ENCODE data around the gene H2AZ2. TPM values are rescaled to one million over a fixed set of nuclear protein-coding genes. Genes with fewer than 3 reads are reported as not detected.
"Not testable (repeated sequence)": the region's sequence is repeated elsewhere in the genome, so short reads cannot be mapped to it uniquely, and the experiment has no call there.

Gene H2AZ2
- total RNA-seq, 4 donors from 2014 or later: 99.6 to 418 (median 115) TPM

DNA sequence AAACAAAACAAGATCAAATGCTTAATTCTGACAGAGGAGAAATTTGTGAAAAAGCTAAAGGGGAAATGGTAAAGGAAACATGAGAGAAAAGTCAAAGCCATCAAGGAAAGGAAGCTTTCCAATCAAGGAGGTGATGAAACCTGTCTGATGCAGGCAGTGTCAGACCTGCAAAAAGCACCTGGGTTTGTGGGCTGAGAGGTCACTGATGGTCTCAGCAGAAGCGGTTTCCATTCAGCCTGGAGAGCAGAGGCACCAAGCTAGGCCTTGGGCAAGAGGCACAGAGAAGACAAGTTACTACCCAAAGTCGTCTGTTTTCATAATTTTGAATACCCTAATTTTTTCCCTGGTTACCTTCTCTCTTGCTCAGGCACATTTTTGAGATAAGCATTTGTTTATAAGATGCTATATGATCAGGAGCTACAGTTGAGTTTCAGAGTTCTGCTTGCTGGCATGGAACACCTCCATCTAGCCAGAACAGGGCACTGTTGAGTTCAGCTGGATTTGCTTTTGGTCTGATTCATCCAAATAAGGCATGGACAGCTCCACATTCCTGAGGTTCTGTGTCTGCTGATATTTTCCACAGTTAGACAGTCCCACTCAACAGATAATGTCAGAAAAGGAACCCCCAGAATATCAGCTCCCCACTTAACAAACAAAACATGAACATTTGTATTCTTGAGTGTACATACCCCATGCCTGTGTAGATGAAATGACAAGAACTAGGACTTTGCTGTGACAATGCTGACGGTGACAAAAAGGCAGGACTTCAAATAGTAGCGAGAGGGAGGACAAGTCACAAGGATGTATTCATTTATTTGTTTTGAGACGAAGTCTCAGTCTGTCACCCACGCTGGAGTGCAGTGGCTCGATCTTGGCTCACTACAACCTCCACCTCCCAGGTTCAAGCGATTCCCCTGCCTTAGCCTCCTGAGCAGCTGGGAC is 56.3 kb downstream of the H2AZ2 start:
- Histone ChIP-seq H3K27me3 (no peaks in the 10 kb centered on the region), H3K9me3 (no peaks in the 10 kb centered on the region), H3K36me3 (no peaks in the 10 kb centered on the region), H3K27ac (no peak overlapping the region), H3K4me3 (no peak overlapping the region), H3K4me1 (peaks cover 0 to 7% (median 5%) of the 10 kb centered on the region in 4 donors)
- TF ChIP-seq, protein P1, sequence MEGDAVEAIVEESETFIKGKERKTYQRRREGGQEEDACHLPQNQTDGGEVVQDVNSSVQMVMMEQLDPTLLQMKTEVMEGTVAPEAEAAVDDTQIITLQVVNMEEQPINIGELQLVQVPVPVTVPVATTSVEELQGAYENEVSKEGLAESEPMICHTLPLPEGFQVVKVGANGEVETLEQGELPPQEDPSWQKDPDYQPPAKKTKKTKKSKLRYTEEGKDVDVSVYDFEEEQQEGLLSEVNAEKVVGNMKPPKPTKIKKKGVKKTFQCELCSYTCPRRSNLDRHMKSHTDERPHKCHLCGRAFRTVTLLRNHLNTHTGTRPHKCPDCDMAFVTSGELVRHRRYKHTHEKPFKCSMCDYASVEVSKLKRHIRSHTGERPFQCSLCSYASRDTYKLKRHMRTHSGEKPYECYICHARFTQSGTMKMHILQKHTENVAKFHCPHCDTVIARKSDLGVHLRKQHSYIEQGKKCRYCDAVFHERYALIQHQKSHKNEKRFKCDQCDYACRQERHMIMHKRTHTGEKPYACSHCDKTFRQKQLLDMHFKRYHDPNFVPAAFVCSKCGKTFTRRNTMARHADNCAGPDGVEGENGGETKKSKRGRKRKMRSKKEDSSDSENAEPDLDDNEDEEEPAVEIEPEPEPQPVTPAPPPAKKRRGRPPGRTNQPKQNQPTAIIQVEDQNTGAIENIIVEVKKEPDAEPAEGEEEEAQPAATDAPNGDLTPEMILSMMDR (IDR thresholded peaks at IDR 0.05): no peak
- intact Hi-C loops (cut with DNase I; ENCODE audit: low total_unique reads): no loop called here
- WGBS, 2 donors (ENCODE audit: low coverage in 1 of 2): 84 to 94% methylated on average over 2 to 8 of the region's 8 CpGs
- in situ Hi-C loops (cut with MboI; ENCODE audit: low pct_ligation_motif_present in 1 of 4, low pct_unique_long_range_greater_than_20kb in 1 of 4, low sequenced_read_pairs in 3 of 4): loop anchor here in 1 of 4 donors (10.0 kb wide), 1 partner anchor 53 kb away; the partner anchor contains the start of gene H2AZ2
- no peak for DNase-seq

DNA sequence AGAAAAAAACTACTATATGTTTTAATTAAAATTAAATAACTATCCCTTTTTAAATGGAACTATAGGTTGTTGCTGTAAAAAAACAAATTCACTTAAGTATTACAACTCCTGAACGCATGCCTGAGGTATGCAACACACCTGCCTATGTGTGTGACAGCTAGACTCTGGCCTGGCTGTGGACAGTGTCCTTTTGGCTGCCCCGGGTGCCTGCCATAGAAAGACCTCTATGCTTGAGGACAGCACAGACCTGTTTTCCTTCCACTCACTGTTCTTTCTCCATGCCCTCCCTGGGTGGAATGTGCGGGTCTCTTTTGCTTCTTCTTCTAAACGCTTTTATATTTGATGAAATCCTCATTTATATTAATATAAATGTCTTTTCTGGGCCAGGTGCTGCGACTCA is 57.9 kb downstream of the H2AZ2 start:
- H3K4me3 ChIP-seq: no peak overlapping the region
- no peaks in the 10 kb centered on the region for H3K9me3 ChIP-seq
- in situ Hi-C loops (cut with MboI; ENCODE audit: low pct_ligation_motif_present in 1 of 4, low pct_unique_long_range_greater_than_20kb in 1 of 4, low sequenced_read_pairs in 3 of 4): loop anchor here in 1 of 4 donors (10.0 kb wide), 1 partner anchor 55 kb away; the partner anchor contains the start of gene H2AZ2
- DNase-seq: no peak
- no peak for TF ChIP-seq POLR2A (IDR thresholded peaks at IDR 0.05)
- no peak overlapping the region for H3K27ac ChIP-seq
- H3K4me1 ChIP-seq: no peaks in the 10 kb centered on the region
- no peaks in the 10 kb centered on the region for H3K36me3 ChIP-seq
- intact Hi-C loops (cut with DNase I; ENCODE audit: low total_unique reads): loop anchor here (10.0 kb wide), 1 partner anchor 55 kb away; no protein-coding TSS in a partner anchor
- no peaks in the 10 kb centered on the region for H3K27me3 ChIP-seq
- 87 to 95% methylated on average over 3 to 5 of the region's 5 CpGs for WGBS, 2 donors (ENCODE audit: low coverage in 1 of 2)

DNA sequence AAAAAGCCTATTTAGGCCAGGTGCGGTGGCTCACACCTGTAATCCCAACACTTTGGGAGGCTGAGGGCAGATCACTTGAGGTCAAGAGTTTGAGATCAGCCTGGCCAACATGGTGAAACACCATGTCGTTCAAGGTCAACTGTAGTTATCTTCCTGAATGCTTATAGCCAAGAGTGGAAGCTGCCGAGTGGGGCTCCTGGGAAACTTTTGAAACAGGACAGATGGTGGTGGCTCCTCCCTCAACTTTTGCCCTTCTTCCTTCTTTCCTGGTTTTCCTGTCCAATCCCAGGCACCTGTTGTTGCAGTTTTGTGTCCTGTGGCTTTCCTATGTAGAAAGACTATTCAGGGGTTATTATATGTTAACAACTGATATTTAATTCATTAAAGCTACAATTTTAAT is 60.1 kb downstream of the H2AZ2 start:
- H3K9me3 ChIP-seq: no peaks in the 10 kb centered on the region
- no peaks in the 10 kb centered on the region for H3K4me1 ChIP-seq
- intact Hi-C loops (cut with DNase I; ENCODE audit: low total_unique reads) (loop anchor here (10.0 kb wide), 1 partner anchor 53 kb away; no protein-coding TSS in a partner anchor), in situ Hi-C loops (cut with MboI; ENCODE audit: low pct_ligation_motif_present in 1 of 4, low pct_unique_long_range_greater_than_20kb in 1 of 4, low sequenced_read_pairs in 3 of 4) (no loop called here)
- H3K27me3 ChIP-seq: no peaks in the 10 kb centered on the region
- no peaks in the 10 kb centered on the region for H3K36me3 ChIP-seq
- no peak overlapping the region for H3K27ac ChIP-seq
- DNase-seq: no peak
- H3K4me3 ChIP-seq: no peak overlapping the region
- TF ChIP-seq EP300 (IDR thresholded peaks at IDR 0.05; ENCODE audit: low read depth): no peak
- TF ChIP-seq, protein P1 (IDR thresholded peaks at IDR 0.05): no peak
- no peak for TF ChIP-seq POLR2AphosphoS5 (IDR thresholded peaks at IDR 0.05)
- no peak for TF ChIP-seq POLR2A (IDR thresholded peaks at IDR 0.05)
- WGBS, 2 donors (ENCODE audit: low coverage in 1 of 2): 76 to 86% methylated on average over 2 to 3 of the region's 3 CpGs

DNA sequence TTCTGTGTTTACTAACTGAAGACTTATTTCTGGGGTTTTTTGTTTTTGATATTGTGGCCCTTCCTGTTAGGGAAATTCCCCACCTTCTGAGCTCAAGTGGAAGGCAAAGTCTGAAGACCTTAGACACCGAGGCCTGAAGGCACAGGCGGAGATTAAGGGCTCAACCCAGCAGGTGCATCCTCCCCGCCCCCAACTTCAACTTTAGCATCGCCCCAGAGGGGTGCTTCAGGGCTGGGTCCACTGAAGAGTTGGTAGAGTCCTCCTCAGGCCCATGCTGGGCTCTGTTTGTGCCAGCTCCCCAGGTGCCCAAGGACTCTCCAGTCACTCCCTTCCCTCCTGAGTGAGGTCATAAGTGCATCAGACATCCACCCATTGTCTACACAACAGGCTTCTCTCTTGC is 60.8 kb downstream of the H2AZ2 start:
- H3K27me3 ChIP-seq: no peaks in the 10 kb centered on the region
- H3K36me3 ChIP-seq: no peaks in the 10 kb centered on the region
- H3K27ac ChIP-seq: no peak overlapping the region
- no peak for DNase-seq
- H3K9me3 ChIP-seq: no peaks in the 10 kb centered on the region
- in situ Hi-C loops (cut with MboI; ENCODE audit: low pct_ligation_motif_present in 1 of 4, low pct_unique_long_range_greater_than_20kb in 1 of 4, low sequenced_read_pairs in 3 of 4): no loop called here
- intact Hi-C loops (cut with DNase I; ENCODE audit: low total_unique reads): loop anchor here (10.0 kb wide), 1 partner anchor 52 kb away; no protein-coding TSS in a partner anchor
- WGBS, 2 donors (ENCODE audit: low coverage in 1 of 2): 72% methylated on average over 4 of the region's 4 CpGs; no CpG with 5 or more reads in 1 of the 2 donors
- no peaks in the 10 kb centered on the region for H3K4me1 ChIP-seq
- TF ChIP-seq EP300 (IDR thresholded peaks at IDR 0.05; ENCODE audit: low read depth) (no peak), POLR2A (IDR thresholded peaks at IDR 0.05) (no peak), POLR2AphosphoS5 (IDR thresholded peaks at IDR 0.05) (no peak)
- TF ChIP-seq, protein P1 (IDR thresholded peaks at IDR 0.05): no peak
- H3K4me3 ChIP-seq: no peak overlapping the region

DNA sequence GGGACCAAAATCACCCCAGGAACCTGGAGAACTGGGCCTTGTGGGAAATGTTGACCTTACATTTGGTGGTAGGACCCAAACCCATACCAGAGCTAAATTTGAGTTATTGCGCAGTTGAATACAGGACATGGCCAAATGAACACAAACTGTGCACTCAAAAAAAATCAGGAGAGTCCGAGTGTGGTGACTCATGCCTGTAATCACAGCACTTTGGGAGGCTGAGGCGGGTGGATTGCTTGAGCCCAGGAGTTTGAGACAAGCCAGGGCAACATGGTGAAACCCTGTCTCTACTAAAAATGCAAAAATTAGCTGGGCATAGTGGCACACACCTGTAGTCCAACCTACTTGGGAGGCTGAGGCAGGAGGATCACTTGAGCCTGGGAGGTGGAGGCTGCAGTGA is 62.7 kb downstream of the H2AZ2 start:
- H3K27me3 ChIP-seq; DNase-seq; H3K4me3 ChIP-seq; H3K9me3 ChIP-seq; in situ Hi-C loops (cut with MboI; ENCODE audit: low pct_ligation_motif_present in 1 of 4, low pct_unique_long_range_greater_than_20kb in 1 of 4, low sequenced_read_pairs in 3 of 4); H3K36me3 ChIP-seq; H3K4me1 ChIP-seq; H3K27ac ChIP-seq: not testable (repeated sequence)
- 94 to 95% methylated on average over 3 of the region's 3 CpGs for WGBS, 2 donors (ENCODE audit: low coverage in 1 of 2)
- intact Hi-C loops (cut with DNase I; ENCODE audit: low total_unique reads): loop anchor here (10.0 kb wide), 1 partner anchor 50 kb away; no protein-coding TSS in a partner anchor
